ENCODE data around the gene BRME1.
A peak's percentile ranks its signal among the peaks of the same experiment; 100 is the strongest.

Gene BRME1

DNA sequence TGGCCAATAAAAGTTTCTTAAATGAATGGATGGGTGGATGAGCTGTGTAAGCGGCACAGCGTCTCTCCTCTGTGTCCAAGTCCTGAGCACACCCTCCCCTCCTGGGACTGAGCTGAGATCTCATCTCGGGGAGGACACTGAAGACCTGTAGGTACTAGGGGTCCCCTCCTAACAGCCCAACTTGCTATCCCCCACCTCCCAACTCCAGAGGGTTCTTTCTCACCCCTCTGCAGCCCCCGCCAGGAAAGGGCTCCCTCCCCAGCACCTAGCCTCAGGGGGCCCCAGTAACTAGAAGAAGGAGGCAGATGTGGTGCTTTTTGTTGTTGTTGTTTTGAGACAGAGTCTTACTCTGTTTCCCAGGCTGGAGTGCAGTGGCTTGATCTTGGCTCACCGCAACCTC, 30.1 kb downstream of the BRME1 start:
- TF ChIP-seq, protein P1, sequence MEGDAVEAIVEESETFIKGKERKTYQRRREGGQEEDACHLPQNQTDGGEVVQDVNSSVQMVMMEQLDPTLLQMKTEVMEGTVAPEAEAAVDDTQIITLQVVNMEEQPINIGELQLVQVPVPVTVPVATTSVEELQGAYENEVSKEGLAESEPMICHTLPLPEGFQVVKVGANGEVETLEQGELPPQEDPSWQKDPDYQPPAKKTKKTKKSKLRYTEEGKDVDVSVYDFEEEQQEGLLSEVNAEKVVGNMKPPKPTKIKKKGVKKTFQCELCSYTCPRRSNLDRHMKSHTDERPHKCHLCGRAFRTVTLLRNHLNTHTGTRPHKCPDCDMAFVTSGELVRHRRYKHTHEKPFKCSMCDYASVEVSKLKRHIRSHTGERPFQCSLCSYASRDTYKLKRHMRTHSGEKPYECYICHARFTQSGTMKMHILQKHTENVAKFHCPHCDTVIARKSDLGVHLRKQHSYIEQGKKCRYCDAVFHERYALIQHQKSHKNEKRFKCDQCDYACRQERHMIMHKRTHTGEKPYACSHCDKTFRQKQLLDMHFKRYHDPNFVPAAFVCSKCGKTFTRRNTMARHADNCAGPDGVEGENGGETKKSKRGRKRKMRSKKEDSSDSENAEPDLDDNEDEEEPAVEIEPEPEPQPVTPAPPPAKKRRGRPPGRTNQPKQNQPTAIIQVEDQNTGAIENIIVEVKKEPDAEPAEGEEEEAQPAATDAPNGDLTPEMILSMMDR (conservative IDR thresholded peaks at IDR 0.05; ENCODE audit: low read depth, low read length) = no peak
- DNase-seq (ENCODE audit: low read depth) = no peak
- no peak overlapping the region for H3K4me3 ChIP-seq (ENCODE audit: low read depth, low read length)

DNA sequence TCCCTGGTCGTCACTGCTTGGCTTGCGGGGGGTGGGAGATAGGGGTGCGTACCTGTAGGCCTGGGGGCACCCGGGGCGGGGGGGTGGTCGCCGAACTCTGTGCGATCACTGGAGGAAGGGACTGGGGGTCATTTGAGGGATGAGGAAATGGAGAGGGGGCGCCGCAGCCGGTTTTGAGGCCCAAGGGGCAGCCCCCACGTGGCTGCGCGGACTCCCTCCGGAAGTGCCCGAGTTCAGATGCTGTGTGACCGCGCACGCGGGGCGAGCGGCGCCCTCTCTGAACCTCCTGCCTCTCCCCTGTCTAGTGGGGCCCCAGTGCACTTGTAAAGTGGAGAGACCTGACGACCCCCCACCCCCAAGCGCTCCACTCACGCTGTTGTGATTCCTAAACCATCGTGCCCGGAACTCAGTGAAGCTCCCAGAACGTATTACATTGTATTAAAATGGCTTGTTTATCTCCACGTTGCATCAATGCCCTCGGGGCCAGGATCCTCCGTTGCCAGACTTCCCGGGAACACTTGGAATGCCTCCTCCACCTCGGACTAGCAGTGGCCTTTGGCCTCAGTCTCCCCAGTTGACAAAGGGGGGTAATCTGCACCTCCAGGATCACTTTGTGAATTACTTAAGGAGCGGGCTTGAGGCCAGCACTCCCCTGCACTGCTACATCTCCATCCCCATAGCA, 31.9 kb downstream of the BRME1 start:
- TF ChIP-seq, protein P1 (conservative IDR thresholded peaks at IDR 0.05; ENCODE audit: low read depth, low read length) = no peak
- H3K4me3 ChIP-seq (ENCODE audit: low read depth, low read length) = no peak overlapping the region
- no peak for DNase-seq (ENCODE audit: low read depth)

DNA sequence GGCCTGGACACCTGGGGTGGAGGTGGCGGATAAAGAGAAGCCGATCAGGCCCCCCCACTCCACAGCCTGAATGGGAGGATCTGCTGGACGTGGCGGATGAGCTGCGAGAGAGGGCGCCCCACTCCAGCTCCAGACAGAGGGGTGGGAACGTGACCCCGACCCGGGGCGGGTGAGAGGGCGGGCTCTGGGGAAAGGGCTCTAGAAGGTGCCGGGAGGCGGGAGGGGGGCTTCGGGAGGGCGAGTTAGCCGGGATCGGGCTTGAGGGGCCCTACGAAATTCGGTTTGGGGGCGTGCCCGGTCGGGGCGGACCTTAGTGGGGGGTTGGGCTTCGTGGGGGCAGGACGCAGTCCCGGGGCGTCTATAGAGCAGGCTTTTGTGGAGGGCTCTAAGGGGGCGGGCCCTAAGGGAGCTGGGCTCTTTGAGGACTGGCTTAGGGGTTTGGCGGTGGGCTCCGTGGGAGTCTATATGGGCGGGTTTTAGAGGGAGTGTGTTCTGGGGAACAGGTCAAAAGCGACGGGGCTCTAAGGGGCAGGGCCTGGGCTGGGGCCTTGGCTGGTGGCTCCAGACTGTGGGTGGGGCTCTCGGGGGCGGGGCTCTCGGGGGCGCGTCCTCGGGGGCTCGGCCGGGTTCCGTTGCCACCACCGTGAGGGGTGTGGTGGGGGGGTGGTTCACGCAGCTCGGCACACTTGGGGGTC, 33.1 kb downstream of the BRME1 start:
- no peak for DNase-seq (ENCODE audit: low read depth)
- H3K4me3 ChIP-seq (ENCODE audit: low read depth, low read length) = peak overlapping the region; percentile 47
- TF ChIP-seq, protein P1 (conservative IDR thresholded peaks at IDR 0.05; ENCODE audit: low read depth, low read length) = peak; percentile 44

DNA sequence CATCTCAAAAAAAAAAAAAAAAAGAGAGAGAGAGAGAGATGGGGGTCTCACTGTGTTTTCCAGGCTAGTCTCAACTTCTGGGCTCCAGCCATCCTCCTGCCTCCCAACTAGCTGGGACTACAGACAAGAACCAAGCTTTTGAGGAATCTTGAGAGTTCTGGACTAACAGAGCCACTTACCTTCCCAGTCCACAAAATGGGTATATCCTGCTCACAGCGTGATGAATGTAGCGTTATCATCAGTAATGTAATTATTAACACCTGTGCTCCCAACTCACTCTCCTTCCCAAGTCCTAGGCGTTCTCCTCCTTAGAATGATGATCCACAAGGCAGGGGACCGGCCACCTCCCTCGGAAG, 33.6 kb downstream of the BRME1 start:
- DNase-seq (ENCODE audit: low read depth) = no peak
- H3K4me3 ChIP-seq (ENCODE audit: low read depth, low read length) = no peak overlapping the region
- TF ChIP-seq, protein P1 (conservative IDR thresholded peaks at IDR 0.05; ENCODE audit: low read depth, low read length) = no peak

DNA sequence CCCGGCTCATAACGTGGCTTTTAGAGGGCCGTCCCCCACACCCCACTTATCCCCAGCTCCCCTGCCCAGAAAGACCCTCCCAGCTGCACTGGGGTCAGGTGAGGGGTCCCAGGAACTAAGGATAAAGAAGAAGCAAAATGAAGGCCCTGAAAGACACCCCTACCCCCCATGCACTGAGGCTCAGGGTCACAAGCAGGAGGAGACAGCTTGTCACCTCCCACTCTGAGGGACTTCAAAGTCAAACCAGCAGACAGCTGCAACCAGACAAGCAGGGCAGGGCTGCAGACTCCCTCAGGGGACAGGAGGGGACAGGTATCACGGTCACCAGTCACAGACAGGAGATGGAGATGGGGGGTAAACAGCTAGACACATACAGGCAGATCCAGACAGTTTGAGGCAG, 35.0 kb downstream of the BRME1 start:
- DNase-seq (ENCODE audit: low read depth) = no peak
- TF ChIP-seq, protein P1 (conservative IDR thresholded peaks at IDR 0.05; ENCODE audit: low read depth, low read length) = no peak

DNA sequence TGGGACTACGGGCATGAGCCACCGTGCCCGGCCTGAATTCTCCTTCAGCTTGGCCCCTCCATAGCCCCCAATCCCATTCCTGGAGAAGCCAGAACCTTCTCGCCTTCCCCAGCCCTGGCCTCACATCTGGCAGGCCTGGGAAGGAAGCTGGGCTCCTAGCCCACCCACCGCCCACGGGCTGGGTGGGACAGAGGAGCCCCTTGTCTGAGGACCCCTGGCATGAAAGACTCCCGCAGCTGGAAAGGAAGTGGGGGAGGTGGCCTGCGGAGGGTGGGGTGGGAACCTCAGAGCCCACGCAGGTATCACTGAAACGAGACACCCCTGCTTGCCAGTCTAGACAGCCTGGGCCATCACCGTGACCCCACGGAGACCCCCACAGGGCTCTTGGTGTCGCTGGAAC, 36.6 kb downstream of the BRME1 start:
- DNase-seq (ENCODE audit: low read depth) = no peak
- TF ChIP-seq, protein P1 (conservative IDR thresholded peaks at IDR 0.05; ENCODE audit: low read depth, low read length) = no peak
- H3K4me3 ChIP-seq (ENCODE audit: low read depth, low read length) = no peak overlapping the region

More for the DNA sequence above, 35.0 kb downstream of the BRME1 start:
- H3K4me3 ChIP-seq (ENCODE audit: low read depth, low read length) = no peak overlapping the region

DNA sequence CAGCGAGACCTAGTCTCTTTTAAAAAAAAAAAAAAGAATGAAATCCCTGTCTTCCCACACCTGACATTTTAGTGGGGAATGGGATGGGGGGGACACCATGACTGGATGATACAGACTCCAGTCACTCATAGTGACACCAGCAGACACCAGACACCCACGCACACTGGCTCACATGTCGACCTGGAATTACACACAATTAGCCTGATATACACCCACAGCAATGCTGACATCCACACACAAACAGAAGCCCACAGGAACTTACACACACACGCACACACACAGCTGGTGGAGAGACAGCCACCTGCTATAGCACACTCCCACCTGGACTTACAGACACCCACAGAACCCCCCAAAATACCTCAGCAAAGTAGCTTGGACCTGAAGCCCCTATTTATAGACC, 37.3 kb downstream of the BRME1 start:
- no peak overlapping the region for H3K4me3 ChIP-seq (ENCODE audit: low read depth, low read length)
- DNase-seq (ENCODE audit: low read depth) = no peak
- TF ChIP-seq, protein P1 (conservative IDR thresholded peaks at IDR 0.05; ENCODE audit: low read depth, low read length) = no peak
